Glutamatergic neuron (in vitro differentiated cells): ENCODE data around the gene SYT9. TPM values are rescaled to one million over a fixed set of nuclear protein-coding genes. Genes with fewer than 3 reads are reported as not detected.

Source experiments
- DNase-seq: peaks from one replicate; pipeline ENCODE4 v3.0.0; 2022
- H3K27ac Mint-ChIP-seq: one replicate; pipeline ENCODE4 v1.8.0; 2020; ENCODE audit warnings: mild to moderate bottlenecking, mixed read lengths, inconsistent platforms; ENCODE audit not compliant: unreplicated experiment
- H3K27me3 Mint-ChIP-seq: one replicate; pipeline ENCODE4 v1.8.0; 2020; ENCODE audit warnings: mild to moderate bottlenecking, moderate library complexity, mixed read lengths, inconsistent platforms; ENCODE audit not compliant: unreplicated experiment
- H3K36me3 Mint-ChIP-seq: one replicate; pipeline ENCODE4 v1.8.0; 2020; ENCODE audit warnings: mild to moderate bottlenecking, mixed read lengths, inconsistent platforms; ENCODE audit not compliant: unreplicated experiment
- H3K4me1 Mint-ChIP-seq: one replicate; pipeline ENCODE4 v1.8.0; 2020; ENCODE audit warnings: mild to moderate bottlenecking, low read depth, mixed read lengths, inconsistent platforms; ENCODE audit not compliant: unreplicated experiment
- H3K4me3 Mint-ChIP-seq: one replicate; pipeline ENCODE4 v1.8.0; 2020; ENCODE audit warnings: mild to moderate bottlenecking, mixed read lengths, inconsistent platforms; ENCODE audit not compliant: unreplicated experiment
- H3K9me3 Mint-ChIP-seq: one replicate; pipeline ENCODE4 v1.8.0; 2020; ENCODE audit warnings: mild to moderate bottlenecking, moderate library complexity, mixed read lengths, inconsistent platforms; ENCODE audit not compliant: unreplicated experiment
- total RNA-seq: library from RNA; stranded (reverse); fragmentation: NEBNext Ultra II Directional; extraction: Animal tissue kit (Norgen Biotek cat#: 25700); gene quantifications from one replicate; pipeline ENCODE4 v1.2.1, GENCODE V29; 2021; ENCODE audit not compliant: unreplicated experiment
- TF ChIP-seq, protein P1 (sequence below): fragments of 200-600 bp; sonication (generic); IDR thresholded peaks from one replicate; pipeline ENCODE4 v1.5.0; 2021; ENCODE audit not compliant: partially characterized antibody, unreplicated experiment

SYT9 gene
- total RNA-seq, 1 donor from 2014 or later: 3.7 TPM

DNA sequence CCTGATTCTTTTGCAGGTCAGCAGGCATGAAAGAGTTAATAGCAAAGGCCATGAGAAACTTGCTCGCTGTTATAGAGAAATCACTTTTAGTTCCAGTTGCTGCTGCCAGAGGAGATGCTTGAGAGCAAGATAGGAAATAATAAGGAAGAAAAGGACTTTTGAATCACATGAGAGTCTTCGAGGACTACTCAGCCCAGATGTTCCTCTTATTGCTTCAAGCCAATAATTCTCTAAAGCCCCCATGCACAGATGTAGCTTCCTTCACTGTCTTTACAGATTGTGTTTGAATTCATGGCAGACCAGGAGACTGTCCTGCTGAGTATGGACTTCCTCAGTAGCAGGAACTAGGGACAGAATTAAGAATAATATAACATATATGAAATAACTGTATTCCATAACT, 183.5 kb downstream of the SYT9 start:
- no peak for DNase-seq
- Mint-ChIP-seq H3K4me1 (no peaks in the 10 kb centered on the region), H3K27ac (no peak overlapping the region), H3K36me3 (peaks cover 6% of the 10 kb centered on the region), H3K4me3 (no peak overlapping the region), H3K27me3 (no peaks in the 10 kb centered on the region), H3K9me3 (peaks cover 1% of the 10 kb centered on the region)
- TF ChIP-seq, protein P1, sequence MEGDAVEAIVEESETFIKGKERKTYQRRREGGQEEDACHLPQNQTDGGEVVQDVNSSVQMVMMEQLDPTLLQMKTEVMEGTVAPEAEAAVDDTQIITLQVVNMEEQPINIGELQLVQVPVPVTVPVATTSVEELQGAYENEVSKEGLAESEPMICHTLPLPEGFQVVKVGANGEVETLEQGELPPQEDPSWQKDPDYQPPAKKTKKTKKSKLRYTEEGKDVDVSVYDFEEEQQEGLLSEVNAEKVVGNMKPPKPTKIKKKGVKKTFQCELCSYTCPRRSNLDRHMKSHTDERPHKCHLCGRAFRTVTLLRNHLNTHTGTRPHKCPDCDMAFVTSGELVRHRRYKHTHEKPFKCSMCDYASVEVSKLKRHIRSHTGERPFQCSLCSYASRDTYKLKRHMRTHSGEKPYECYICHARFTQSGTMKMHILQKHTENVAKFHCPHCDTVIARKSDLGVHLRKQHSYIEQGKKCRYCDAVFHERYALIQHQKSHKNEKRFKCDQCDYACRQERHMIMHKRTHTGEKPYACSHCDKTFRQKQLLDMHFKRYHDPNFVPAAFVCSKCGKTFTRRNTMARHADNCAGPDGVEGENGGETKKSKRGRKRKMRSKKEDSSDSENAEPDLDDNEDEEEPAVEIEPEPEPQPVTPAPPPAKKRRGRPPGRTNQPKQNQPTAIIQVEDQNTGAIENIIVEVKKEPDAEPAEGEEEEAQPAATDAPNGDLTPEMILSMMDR: no peak

- Mint-ChIP-seq H3K36me3 (peaks cover 6% of the 10 kb centered on the region), H3K4me3 (no peak overlapping the region), H3K9me3 (peaks cover 1% of the 10 kb centered on the region), H3K4me1 (no peaks in the 10 kb centered on the region), H3K27ac (no peak overlapping the region), H3K27me3 (no peaks in the 10 kb centered on the region)
- TF ChIP-seq, protein P1: no peak
- DNase-seq: no peak
Measured at GRCh38 chr11:7436146-7436545, 184.4 kb downstream of the SYT9 start.

DNA sequence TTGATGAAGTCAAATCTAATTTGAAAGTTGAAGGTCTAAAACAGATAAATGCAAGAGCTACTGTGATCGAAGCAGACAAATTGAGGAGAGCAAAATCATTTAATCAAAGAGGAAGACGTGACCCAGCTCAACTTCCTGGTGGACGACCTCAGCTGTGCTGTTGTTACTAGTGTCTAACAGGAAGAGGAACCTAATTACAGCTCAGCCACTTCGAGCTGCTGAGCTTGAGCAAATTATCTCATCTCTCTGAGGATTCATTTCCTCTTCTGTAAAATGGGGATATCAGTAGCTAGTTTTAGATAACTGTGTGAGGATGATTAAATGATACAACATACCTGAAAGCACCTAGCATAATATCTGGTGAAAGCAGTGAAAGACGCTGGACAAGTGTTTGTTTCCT, 185.0 kb downstream of the SYT9 start:
- Mint-ChIP-seq H3K36me3 (peaks cover 6% of the 10 kb centered on the region), H3K4me1 (no peaks in the 10 kb centered on the region), H3K27ac (no peak overlapping the region), H3K9me3 (peaks cover 1% of the 10 kb centered on the region), H3K4me3 (no peak overlapping the region), H3K27me3 (no peaks in the 10 kb centered on the region)
- no peak for DNase-seq
- TF ChIP-seq, protein P1: no peak

DNA sequence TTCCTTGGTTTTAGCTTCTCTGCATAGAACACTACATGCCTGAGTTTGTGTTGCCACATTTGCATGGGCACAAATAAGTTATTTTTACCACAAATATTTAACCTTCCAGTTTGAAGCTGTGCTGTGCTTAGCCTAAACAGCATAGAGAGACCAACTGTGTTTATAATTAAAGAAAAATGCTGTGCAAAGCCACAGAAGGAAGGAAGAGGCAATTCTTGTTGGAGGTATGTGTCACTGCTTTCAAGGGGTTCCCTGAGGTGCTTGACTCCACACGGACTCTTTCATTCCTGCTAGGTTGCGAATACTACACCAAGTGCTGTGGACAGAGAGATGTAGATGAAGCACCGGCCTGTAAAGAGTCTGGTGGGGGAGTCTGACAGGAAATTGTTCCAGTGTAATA, 186.0 kb downstream of the SYT9 start:
- TF ChIP-seq, protein P1: no peak
- Mint-ChIP-seq H3K4me3 (no peak overlapping the region), H3K27ac (no peak overlapping the region), H3K36me3 (peaks cover 6% of the 10 kb centered on the region), H3K4me1 (no peaks in the 10 kb centered on the region), H3K9me3 (peaks cover 1% of the 10 kb centered on the region), H3K27me3 (no peaks in the 10 kb centered on the region)
- no peak for DNase-seq

DNA sequence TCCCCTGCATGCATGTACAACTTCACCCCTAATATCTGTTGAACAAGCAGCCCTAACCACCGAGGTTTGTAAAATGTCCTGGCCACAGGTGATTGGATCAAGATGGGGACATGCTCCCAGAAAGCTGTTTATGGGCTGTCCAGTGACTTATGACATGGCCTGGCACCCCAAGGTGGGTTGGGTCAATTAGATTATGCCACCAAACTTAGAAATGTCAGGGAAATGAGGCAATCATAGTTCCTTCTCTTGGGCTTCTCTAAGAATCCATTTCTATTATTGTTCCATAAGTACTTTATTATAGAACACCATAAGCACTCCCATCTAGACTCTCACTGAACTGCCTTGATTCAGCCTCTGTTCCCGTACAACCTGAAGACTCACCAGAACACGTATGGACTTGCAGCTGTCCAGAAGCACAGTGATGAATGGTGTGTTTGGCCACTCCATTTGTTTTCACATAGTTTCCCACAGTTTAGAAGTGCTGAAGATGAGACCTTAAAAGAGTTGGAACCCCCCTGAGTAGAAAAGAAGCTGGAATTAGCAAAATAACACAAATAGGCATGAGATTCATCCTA, 188.1 kb downstream of the SYT9 start:
- Mint-ChIP-seq H3K27me3 (no peaks in the 10 kb centered on the region), H3K9me3 (no peaks in the 10 kb centered on the region), H3K4me3 (no peak overlapping the region), H3K36me3 (peaks cover 6% of the 10 kb centered on the region), H3K4me1 (peaks cover 2% of the 10 kb centered on the region), H3K27ac (no peak overlapping the region)
- TF ChIP-seq, protein P1: no peak
- DNase-seq: no peak
